Endodermal cell (in vitro differentiated cells): ENCODE results near the gene TARS2. TPM values are rescaled to one million over a fixed set of nuclear protein-coding genes. Genes with fewer than 3 reads are reported as not detected.

Experiments used
- DNase-seq: peaks from one replicate; pipeline ENCODE4 v3.0.0-alpha.2; 2017
- H3K27ac ChIP-seq: 2 replicates; pipeline ENCODE4 v1.5.1; 2013; ENCODE audit warnings: mild to moderate bottlenecking, low read depth, low read length, moderate library complexity
- H3K27me3 ChIP-seq: 2 replicates; pipeline ENCODE4 v1.6.1; 2013; ENCODE audit warnings: mild to moderate bottlenecking, low read length, moderate library complexity; ENCODE audit not compliant: insufficient read depth, control insufficient read depth, poor library complexity, severe bottlenecking
- H3K36me3 ChIP-seq: 2 replicates; pipeline ENCODE4 v1.7.0; 2013; ENCODE audit warnings: mild to moderate bottlenecking, low read length, moderate library complexity; ENCODE audit not compliant: control insufficient read depth, insufficient read depth
- H3K4me1 ChIP-seq: one replicate; pipeline ENCODE4 v1.7.0; 2013; ENCODE audit warnings: low read length; ENCODE audit not compliant: control insufficient read depth, insufficient read depth
- H3K4me3 ChIP-seq: 2 replicates; pipeline ENCODE4 v1.5.1; 2013; ENCODE audit warnings: mild to moderate bottlenecking, low read length, moderate library complexity
- H3K9ac ChIP-seq: 2 replicates; pipeline ENCODE4 v1.6.1; 2013; ENCODE audit warnings: mild to moderate bottlenecking, low read length, moderate library complexity; ENCODE audit not compliant: poor library complexity, severe bottlenecking; ENCODE audit errors: extremely low read depth
- H3K9me3 ChIP-seq: 2 replicates; pipeline ENCODE4 v1.6.1; 2013; ENCODE audit warnings: mild to moderate bottlenecking, low read length, moderate library complexity; ENCODE audit not compliant: control insufficient read depth
- H3K27ac Mint-ChIP-seq: 2 replicates; pipeline ENCODE4 v1.8.0; 2020; ENCODE audit warnings: mixed read lengths
- H3K27me3 Mint-ChIP-seq: 2 replicates; pipeline ENCODE4 v1.8.0; 2021; ENCODE audit warnings: mild to moderate bottlenecking, mixed read lengths; ENCODE audit not compliant: insufficient read depth
- H3K36me3 Mint-ChIP-seq: 2 replicates; pipeline ENCODE4 v1.8.0; 2020; ENCODE audit warnings: low read depth, mixed read lengths
- H3K4me1 Mint-ChIP-seq: 2 replicates; pipeline ENCODE4 v1.8.0; 2020; ENCODE audit warnings: mixed read lengths
- H3K4me3 Mint-ChIP-seq: 2 replicates; pipeline ENCODE4 v1.8.0; 2020; ENCODE audit warnings: mild to moderate bottlenecking, moderate library complexity, mixed read lengths
- H3K9me3 Mint-ChIP-seq: 2 replicates; pipeline ENCODE4 v1.8.0; 2020; ENCODE audit warnings: mild to moderate bottlenecking, mixed read lengths
- CTCF ChIP-seq: fragments of 200-600 bp; sonication (generic); conservative IDR thresholded peaks from 2 replicates; pipeline ENCODE4 v1.5.0; 2021; ENCODE audit warnings: antibody characterized with exemption, mild to moderate bottlenecking
- WGBS, 2 experiments: methylation state at CpG; one replicate each; pipeline versions ENCODE4 v1.1.5 to v1.1.7; 2013; ENCODE audit warnings: missing lambda C conversion rate in 2 of 2, mixed read lengths in 1 of 2; ENCODE audit not compliant: insufficient coverage in 1 of 2, insufficient read length in 1 of 2; 5-methylcytosine and 5-hydroxymethylcytosine counted together
- total RNA-seq, 2 donors: library from RNA; stranded (reverse); fragmentation: NEBNext Ultra II Directional in 1 of 2; extraction: Animal tissue kit (Norgen Biotek cat#: 25700) in 1 of 2; gene quantifications; 2 replicates in 1 of 2; 3 replicates in 1 of 2; pipeline ENCODE4 v1.2.1, GENCODE V29; 2021

The TARS2 gene
- total RNA-seq, 2 donors from 2014 or later, result 32.9 to 39.4 TPM

DNA sequence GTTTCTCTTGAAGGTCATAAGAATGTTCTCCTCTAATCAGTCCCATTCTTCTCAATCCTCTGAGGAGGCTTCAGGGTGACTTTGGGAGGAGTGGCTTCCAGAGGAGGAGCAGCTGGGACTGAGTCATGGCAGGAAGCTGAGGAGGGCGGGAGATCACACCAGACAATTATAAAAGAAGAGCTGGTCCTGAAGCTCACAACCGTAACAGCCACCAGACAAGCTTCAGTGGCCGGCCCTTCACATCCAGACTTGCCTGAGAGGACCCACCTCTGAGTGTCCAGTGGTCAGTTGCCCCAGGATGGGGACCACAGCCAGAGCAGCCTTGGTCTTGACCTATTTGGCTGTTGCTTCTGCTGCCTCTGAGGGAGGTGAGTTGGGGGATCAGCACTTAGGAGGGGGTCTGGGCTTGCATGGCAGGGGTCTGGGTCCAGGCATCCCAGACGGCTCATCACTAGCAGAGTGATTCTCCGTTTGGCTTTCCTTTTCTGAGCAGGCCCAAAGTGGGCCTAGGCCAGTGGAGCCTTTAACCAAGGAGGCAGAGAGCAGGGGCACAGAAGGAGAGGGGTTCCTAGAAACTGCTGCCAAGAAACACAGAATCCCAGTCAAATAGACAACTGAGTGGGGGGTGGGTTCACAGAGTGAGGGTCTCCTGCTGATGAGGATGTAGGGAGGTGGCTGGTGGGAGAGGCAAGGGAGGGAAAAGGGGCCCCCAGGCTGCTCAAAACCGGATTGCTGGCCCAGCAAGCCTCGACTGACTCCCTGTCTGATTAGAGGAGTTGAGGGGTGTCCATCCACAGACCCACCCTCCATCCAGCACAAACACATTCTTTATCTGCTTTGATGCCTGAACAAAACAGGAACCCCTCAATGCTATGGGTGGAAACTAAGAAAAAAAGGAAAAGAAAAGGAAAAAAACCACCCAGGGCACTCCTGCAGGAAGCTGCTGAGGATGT is 21.0 kb downstream of the TARS2 start, which contains the start of gene ECM1:
TSS of gene ECM1 (plus strand) at position 198 of the 953 bp plus-strand sequence. CDS start at position 299, 101 bp downstream.
- no peaks in the 10 kb centered on the region for H3K27me3 Mint-ChIP-seq
- peaks cover 48% of the 10 kb centered on the region for H3K4me1 Mint-ChIP-seq

GRCh38 chr1:150508982-150509381 is 21.8 kb downstream of the TARS2 start:
- Mint-ChIP-seq H3K27ac (no peak overlapping the region), H3K4me3 (no peak overlapping the region), H3K4me1 (peaks cover 48% of the 10 kb centered on the region), H3K36me3 (peaks cover 29% of the 10 kb centered on the region), H3K27me3 (no peaks in the 10 kb centered on the region), H3K9me3 (no peaks in the 10 kb centered on the region)
- no peak for DNase-seq
- 76 to 80% methylated on average over 2 to 4 of the region's 4 CpGs for WGBS, 2 experiments
- Histone ChIP-seq H3K9ac (no peak overlapping the region), H3K27me3 (no peaks in the 10 kb centered on the region), H3K9me3 (no peaks in the 10 kb centered on the region), H3K4me1 (peaks cover 20% of the 10 kb centered on the region), H3K4me3 (no peak overlapping the region), H3K27ac (no peak overlapping the region), H3K36me3 (peaks cover 31% of the 10 kb centered on the region)
- no peak for TF ChIP-seq CTCF

More for the DNA sequence above, 21.0 kb downstream of the TARS2 start, which contains the start of gene ECM1:
- Histone ChIP-seq H3K9me3 (no peaks in the 10 kb centered on the region), H3K27ac (no peak within 1 kb of the TSS), H3K4me3 (no peak within 1 kb of the TSS), H3K36me3 (peaks cover 33% of the 10 kb centered on the region), H3K9ac (no peak within 1 kb of the TSS), H3K4me1 (peaks cover 20% of the 10 kb centered on the region), H3K27me3 (no peaks in the 10 kb centered on the region)
- Mint-ChIP-seq H3K27ac (peak within 1 kb of the TSS; percentile 86), H3K36me3 (peaks cover 30% of the 10 kb centered on the region), H3K9me3 (no peaks in the 10 kb centered on the region), H3K4me3 (no peak within 1 kb of the TSS)
- DNase-seq, result peak; percentile 68
- TF ChIP-seq CTCF, result no peak
- WGBS, 2 experiments, result 73 to 89% methylated on average over 2 to 5 of the region's 7 CpGs

DNA sequence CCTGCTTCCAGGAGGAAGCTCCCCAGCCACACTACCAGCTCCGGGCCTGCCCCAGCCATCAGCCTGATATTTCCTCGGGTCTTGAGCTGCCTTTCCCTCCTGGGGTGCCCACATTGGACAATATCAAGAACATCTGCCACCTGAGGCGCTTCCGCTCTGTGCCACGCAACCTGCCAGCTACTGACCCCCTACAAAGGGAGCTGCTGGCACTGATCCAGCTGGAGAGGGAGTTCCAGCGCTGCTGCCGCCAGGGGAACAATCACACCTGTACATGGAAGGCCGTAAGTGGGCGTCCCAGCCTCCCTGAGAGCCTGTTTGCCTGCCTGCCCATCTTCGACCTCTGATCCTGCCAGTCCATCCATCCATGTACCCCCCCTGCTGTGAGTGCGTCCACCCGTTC is 24.3 kb downstream of the TARS2 start:
- Histone ChIP-seq H3K27me3 (no peaks in the 10 kb centered on the region), H3K36me3 (peaks cover 15% of the 10 kb centered on the region), H3K9ac (no peak overlapping the region), H3K9me3 (no peaks in the 10 kb centered on the region), H3K4me3 (no peak overlapping the region), H3K27ac (no peak overlapping the region), H3K4me1 (peaks cover 10% of the 10 kb centered on the region)
- peaks cover 17% of the 10 kb centered on the region for H3K36me3 Mint-ChIP-seq
- TF ChIP-seq CTCF, result no peak
- no peak overlapping the region for H3K27ac Mint-ChIP-seq
- no peaks in the 10 kb centered on the region for H3K27me3 Mint-ChIP-seq
- WGBS, 2 experiments, result 91% methylated on average over 12 of the region's 12 CpGs
- DNase-seq, result no peak
- H3K4me3 Mint-ChIP-seq, result no peak overlapping the region
- H3K4me1 Mint-ChIP-seq, result peaks cover 37% of the 10 kb centered on the region
- H3K9me3 Mint-ChIP-seq, result no peaks in the 10 kb centered on the region
